Keratinocyte (primary cell): ENCODE data around the gene AHCTF1. TPM values are rescaled to one million over a fixed set of nuclear protein-coding genes. Genes with fewer than 3 reads are reported as not detected.

Experiments
- DNase-seq: peaks from one replicate; pipeline ENCODE4 v3.0.0-alpha.2; 2011; ENCODE audit warnings: low read depth, missing footprints, low spot score
- FAIRE-seq: peaks from 2 replicates; lab custom pipeline; 2011; peaks lifted over from hg19 to GRCh38; lab: Jason Lieb, UNC
- H2AFZ ChIP-seq: 2 replicates; pipeline ENCODE4 v1.6.0; 2012; ENCODE audit warnings: low read length, control low read depth, inconsistent platforms; ENCODE audit not compliant: control insufficient read depth
- H3K27ac ChIP-seq: 2 replicates; pipeline ENCODE4 v1.5.1; 2011; ENCODE audit warnings: low read length; ENCODE audit not compliant: control insufficient read depth, insufficient read depth
- H3K27me3 ChIP-seq: 3 replicates; pipeline ENCODE4 v1.6.0; 2011; ENCODE audit warnings: low read length; ENCODE audit not compliant: control insufficient read depth, insufficient read depth; ENCODE audit errors: extremely low read depth
- H3K36me3 ChIP-seq, 2 experiments: 2 replicates in 1 of 2; 3 replicates in 1 of 2; pipeline ENCODE4 v1.5.1; 2011; ENCODE audit warnings: low read length in 2 of 2, mild to moderate bottlenecking in 1 of 2; ENCODE audit not compliant: control insufficient read depth in 2 of 2, insufficient read depth in 2 of 2; ENCODE audit errors: extremely low read depth in 1 of 2
- H3K4me1 ChIP-seq: 3 replicates; pipeline ENCODE4 v1.5.1; 2011; ENCODE audit warnings: low read length; ENCODE audit not compliant: control insufficient read depth, insufficient read depth; ENCODE audit errors: extremely low read depth
- H3K4me2 ChIP-seq: 3 replicates; pipeline ENCODE4 v1.6.0; 2011; ENCODE audit warnings: low read depth, low read length; ENCODE audit not compliant: control insufficient read depth, insufficient read depth; ENCODE audit errors: extremely low read depth
- H3K4me3 ChIP-seq, 3 experiments: fragments of 200-600 bp in 1 of 3; sonication (generic) in 1 of 3; 2 replicates in 2 of 3; 3 replicates in 1 of 3; pipeline ENCODE4 v1.5.1; 2011 to 2016; ENCODE audit warnings: low read length in 3 of 3, mild to moderate bottlenecking in 3 of 3, control low read depth in 2 of 3, inconsistent platforms in 1 of 3, low read depth in 1 of 3, mixed read lengths in 1 of 3, mixed run types in 1 of 3, moderate library complexity in 1 of 3; ENCODE audit not compliant: control insufficient read depth in 2 of 3, insufficient read depth in 2 of 3; ENCODE audit errors: extremely low read depth in 1 of 3
- H3K79me2 ChIP-seq: 2 replicates; pipeline ENCODE4 v1.6.0; 2012; ENCODE audit warnings: low read length; ENCODE audit not compliant: control insufficient read depth, insufficient read depth
- H3K9ac ChIP-seq: 3 replicates; pipeline ENCODE4 v1.6.0; 2011; ENCODE audit warnings: low read length; ENCODE audit not compliant: control insufficient read depth, insufficient read depth; ENCODE audit errors: extremely low read depth
- H3K9me1 ChIP-seq: 3 replicates; pipeline ENCODE4 v1.6.0; 2011; ENCODE audit warnings: low read length; ENCODE audit not compliant: control insufficient read depth, insufficient read depth; ENCODE audit errors: extremely low read depth
- H3K9me3 ChIP-seq: 2 replicates; pipeline ENCODE4 v1.5.1; 2012; ENCODE audit warnings: low read depth, low read length; ENCODE audit not compliant: control insufficient read depth
- H4K20me1 ChIP-seq: 3 replicates; pipeline ENCODE4 v1.6.0; 2011; ENCODE audit warnings: low read length; ENCODE audit not compliant: control insufficient read depth, insufficient read depth; ENCODE audit errors: extremely low read depth
- EZH2 ChIP-seq: IDR thresholded peaks from one replicate; pipeline ENCODE4 v1.6.1; 2012; ENCODE audit warnings: inconsistent platforms, mild to moderate bottlenecking, low read length, moderate library complexity
- dilution Hi-C: fragments of 300-500 bp; cut with MboI; formaldehyde crosslinking; loops from one replicate; pipeline ENCODE4 v1.7.0; 2020; ENCODE audit warnings: low sequenced_read_pairs; ENCODE audit not compliant: extremely low pct_ligation_motif_present
- polyA plus RNA-seq, 5 experiments: library from polyadenylated mRNA; depleted of rRNA in 3 of 5; stranded (reverse) in 3 of 5; stranded (forward) in 1 of 5; unstranded in 1 of 5; fragments of >200 nt; gene quantifications; 1 replicate in 1 of 5; 2 replicates in 3 of 5; 3 replicates in 1 of 5; pipeline versions ENCODE4 v1.2.1 to v1.2.3, GENCODE V29; 2011 to 2012; ENCODE audit warnings: missing spikeins in 2 of 5, low read depth in 1 of 5, low replicate concordance in 1 of 5
- TF ChIP-seq, protein P1 (sequence below), 3 experiments: IDR thresholded peaks in 1 of 3; conservative IDR thresholded peaks in 1 of 3; optimal IDR thresholded peaks in 1 of 3; 2 replicates in 2 of 3; 3 replicates in 1 of 3; pipeline versions ENCODE3 to v1.5.1; 2011; ENCODE audit warnings: low read length in 3 of 3, mild to moderate bottlenecking in 3 of 3, moderate library complexity in 2 of 3, control low read depth in 1 of 3, inconsistent platforms in 1 of 3; ENCODE audit not compliant: insufficient read depth in 2 of 3; ENCODE audit errors: extremely low read depth in 1 of 3

AHCTF1 gene
- polyA plus RNA-seq, 1 donor (not counting 4 experiments of a cell fraction or from before 2014, with no cell fraction given), result 22.2 TPM

DNA sequence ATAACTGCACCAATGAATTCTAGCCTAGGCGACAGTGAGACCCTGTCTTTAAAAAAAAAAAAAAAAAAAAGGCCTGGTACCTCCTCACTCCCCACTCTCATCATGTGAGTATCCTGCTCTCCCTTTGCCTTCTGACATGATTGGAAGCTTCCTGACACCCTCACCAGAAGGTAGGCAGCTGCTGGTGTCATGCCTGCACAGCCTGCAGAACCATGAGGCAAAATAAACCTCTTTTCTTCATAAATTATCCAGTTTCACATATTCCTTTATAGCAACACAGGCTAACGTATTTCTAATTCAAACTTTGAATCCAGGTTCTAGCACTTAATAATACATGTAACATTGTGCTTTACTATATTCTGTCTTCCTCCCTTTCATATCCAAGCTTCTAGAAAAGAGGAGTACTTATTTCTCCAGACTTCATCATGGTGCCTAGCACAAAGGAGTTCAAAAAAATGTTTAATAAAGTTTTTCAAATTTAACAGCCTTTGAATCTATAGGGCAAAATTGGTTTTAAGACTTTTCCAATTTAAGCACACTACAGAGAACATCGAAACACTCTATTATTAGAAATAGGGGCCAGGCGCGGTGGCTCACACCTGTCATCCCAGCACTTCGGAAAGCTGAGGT, 5.6 kb downstream of the AHCTF1 start:
- H3K27ac ChIP-seq, result no peak overlapping the region
- H3K27me3 ChIP-seq, result no peaks in the 10 kb centered on the region
- H3K9me3 ChIP-seq, result no peaks in the 10 kb centered on the region
- peaks cover 2% of the 10 kb centered on the region for H3K9me1 ChIP-seq
- H3K79me2 ChIP-seq, result peaks cover 97% of the 10 kb centered on the region
- H3K36me3 ChIP-seq, result peaks cover 0 to 11% of the 10 kb centered on the region in 2 experiments
- no peak overlapping the region for H2AFZ ChIP-seq
- peaks cover 29% of the 10 kb centered on the region for H4K20me1 ChIP-seq
- DNase-seq (no peak), FAIRE-seq (no peak)
- peaks cover 4% of the 10 kb centered on the region for H3K4me1 ChIP-seq
- no peak overlapping the region for H3K4me2 ChIP-seq
- no peak overlapping the region for H3K9ac ChIP-seq
- no peak for TF ChIP-seq EZH2
- TF ChIP-seq, protein P1, sequence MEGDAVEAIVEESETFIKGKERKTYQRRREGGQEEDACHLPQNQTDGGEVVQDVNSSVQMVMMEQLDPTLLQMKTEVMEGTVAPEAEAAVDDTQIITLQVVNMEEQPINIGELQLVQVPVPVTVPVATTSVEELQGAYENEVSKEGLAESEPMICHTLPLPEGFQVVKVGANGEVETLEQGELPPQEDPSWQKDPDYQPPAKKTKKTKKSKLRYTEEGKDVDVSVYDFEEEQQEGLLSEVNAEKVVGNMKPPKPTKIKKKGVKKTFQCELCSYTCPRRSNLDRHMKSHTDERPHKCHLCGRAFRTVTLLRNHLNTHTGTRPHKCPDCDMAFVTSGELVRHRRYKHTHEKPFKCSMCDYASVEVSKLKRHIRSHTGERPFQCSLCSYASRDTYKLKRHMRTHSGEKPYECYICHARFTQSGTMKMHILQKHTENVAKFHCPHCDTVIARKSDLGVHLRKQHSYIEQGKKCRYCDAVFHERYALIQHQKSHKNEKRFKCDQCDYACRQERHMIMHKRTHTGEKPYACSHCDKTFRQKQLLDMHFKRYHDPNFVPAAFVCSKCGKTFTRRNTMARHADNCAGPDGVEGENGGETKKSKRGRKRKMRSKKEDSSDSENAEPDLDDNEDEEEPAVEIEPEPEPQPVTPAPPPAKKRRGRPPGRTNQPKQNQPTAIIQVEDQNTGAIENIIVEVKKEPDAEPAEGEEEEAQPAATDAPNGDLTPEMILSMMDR (optimal IDR thresholded peaks at IDR 0.05 in 1 of 3, IDR thresholded peaks at IDR 0.05 in 1 of 3, conservative IDR thresholded peaks at IDR 0.05 in 1 of 3; ENCODE audit: extremely low read depth in 1 of 3, insufficient read depth in 2 of 3, low read length in 3 of 3), result no peak
- dilution Hi-C loops, result no loop called here
- H3K4me3 ChIP-seq, result no peak overlapping the region

DNA sequence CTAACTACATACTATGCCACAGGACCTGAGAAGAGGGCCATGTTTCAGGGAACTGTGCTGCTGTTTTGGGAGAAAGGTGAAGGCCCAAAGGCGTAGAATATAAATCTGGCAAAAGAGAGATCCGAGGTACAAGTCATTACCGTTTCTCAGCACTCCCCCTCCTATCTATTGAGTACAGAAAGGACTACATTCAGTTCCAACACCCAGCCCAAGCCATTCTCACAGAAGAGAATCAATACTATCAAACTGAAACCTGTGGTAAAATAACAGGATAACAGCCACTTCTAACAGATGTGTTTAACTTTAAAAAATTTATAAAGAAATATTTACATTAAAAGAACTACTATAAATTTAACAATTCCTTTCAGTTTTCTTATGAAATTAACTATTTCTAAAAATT, 7.8 kb downstream of the AHCTF1 start:
- H3K4me2 ChIP-seq, result no peak overlapping the region
- H3K9me3 ChIP-seq, result no peaks in the 10 kb centered on the region
- H3K79me2 ChIP-seq, result peaks cover 97% of the 10 kb centered on the region
- peaks cover 23% of the 10 kb centered on the region for H4K20me1 ChIP-seq
- no peak for TF ChIP-seq EZH2
- TF ChIP-seq, protein P1 (optimal IDR thresholded peaks at IDR 0.05 in 1 of 3, IDR thresholded peaks at IDR 0.05 in 1 of 3, conservative IDR thresholded peaks at IDR 0.05 in 1 of 3; ENCODE audit: extremely low read depth in 1 of 3, insufficient read depth in 2 of 3, low read length in 3 of 3), result no peak
- FAIRE-seq, result no peak
- no peak overlapping the region for H2AFZ ChIP-seq
- dilution Hi-C loops, result no loop called here
- H3K36me3 ChIP-seq, result peaks cover 0 to 8% of the 10 kb centered on the region in 2 experiments
- peaks cover 2% of the 10 kb centered on the region for H3K9me1 ChIP-seq
- no peak overlapping the region for H3K9ac ChIP-seq
- DNase-seq, result no peak
- no peaks in the 10 kb centered on the region for H3K27me3 ChIP-seq
- no peak overlapping the region for H3K4me3 ChIP-seq
- H3K27ac ChIP-seq, result no peak overlapping the region
- no peaks in the 10 kb centered on the region for H3K4me1 ChIP-seq
